B cell (primary cell): ENCODE measurements around the gene MPEG1.

Experiments
- CTCF ChIP-seq: fragments of 200-600 bp; IDR thresholded peaks from one replicate; pipeline ENCODE4 v1.8.0; 2022; ENCODE audit warnings: antibody characterized with exemption, mild to moderate bottlenecking
- EZH2 ChIP-seq: IDR thresholded peaks from 2 replicates; pipeline ENCODE4 v1.6.1; 2012; ENCODE audit warnings: borderline replicate concordance, low read depth, mild to moderate bottlenecking, moderate library complexity, low read length; ENCODE audit not compliant: insufficient read depth, poor library complexity, severe bottlenecking

GRCh38 chr11:59188954-59189353 lies 23.8 kb downstream of the MPEG1 start:
- no peak for TF ChIP-seq EZH2
- TF ChIP-seq CTCF, result no peak
